NK-92 (cell line): ENCODE results near the gene DYNLT2.
"Not testable (repeated sequence)": the region's sequence is repeated elsewhere in the genome, so short reads cannot be mapped to it uniquely, and the experiment has no call there.

ENCODE experiments used
- DNase-seq: peaks from one replicate; lab custom pipeline; 2025; ENCODE audit not compliant: unreplicated experiment; lab: John Stamatoyannopoulos, UW

DYNLT2 gene

GRCh38 chr6:169783971-169784820 lies 32.8 kb upstream of the DYNLT2 start:
- DNase-seq, result no peak

- no peak for DNase-seq
These were observed 32.0 kb upstream of the DYNLT2 start for GRCh38 chr6:169783401-169783800.

GRCh38 chr6:169782966-169783365 lies 31.6 kb upstream of the DYNLT2 start:
- no peak for DNase-seq

- no peak for DNase-seq
These were observed 29.3 kb upstream of the DYNLT2 start for GRCh38 chr6:169780571-169781091.

- DNase-seq, result no peak
These were observed 28.5 kb upstream of the DYNLT2 start for GRCh38 chr6:169779896-169780295.

- no peak for DNase-seq
These were observed 27.9 kb upstream of the DYNLT2 start for GRCh38 chr6:169779092-169779815.

GRCh38 chr6:169778646-169779045 lies 27.3 kb upstream of the DYNLT2 start:
- no peak for DNase-seq

- DNase-seq, result no peak
These were observed 26.5 kb upstream of the DYNLT2 start for GRCh38 chr6:169777896-169778295.

- DNase-seq, result no peak
These were observed 25.0 kb upstream of the DYNLT2 start for GRCh38 chr6:169776379-169776778.

GRCh38 chr6:169775321-169775720 lies 23.9 kb upstream of the DYNLT2 start:
- no peak for DNase-seq

- no peak for DNase-seq
These were observed 23.0 kb upstream of the DYNLT2 start for GRCh38 chr6:169774347-169774746.

GRCh38 chr6:169766921-169767736 lies 15.8 kb upstream of the DYNLT2 start:
- no peak for DNase-seq

- DNase-seq, result no peak
These were observed 14.9 kb upstream of the DYNLT2 start for GRCh38 chr6:169766232-169766631.

GRCh38 chr6:169765789-169766188 lies 14.4 kb upstream of the DYNLT2 start:
- DNase-seq, result not testable (repeated sequence)

GRCh38 chr6:169763881-169764280 lies 12.5 kb upstream of the DYNLT2 start:
- no peak for DNase-seq

- DNase-seq, result no peak
These were observed 11.9 kb upstream of the DYNLT2 start for GRCh38 chr6:169763308-169763707.

GRCh38 chr6:169755162-169755561 lies 3.8 kb upstream of the DYNLT2 start:
- DNase-seq, result no peak

GRCh38 chr6:169752074-169752623 lies 777 bp upstream of the DYNLT2 start:
- DNase-seq, result no peak

GRCh38 chr6:169746556-169746955 lies 4.8 kb downstream of the DYNLT2 start:
- DNase-seq, result no peak

- no peak for DNase-seq
These were observed 6.0 kb downstream of the DYNLT2 start for GRCh38 chr6:169745405-169745804.

GRCh38 chr6:169741344-169741743 lies 10.0 kb downstream of the DYNLT2 start:
- DNase-seq, result no peak
